Heart left ventricle (tissue), 16 donors: ENCODE data around the gene HACE1. TPM values are rescaled to one million over a fixed set of nuclear protein-coding genes. Genes with fewer than 3 reads are reported as not detected.

ENCODE experiments used
- ATAC-seq, 4 donors: fragments of 200-7000 bp; cut with Tn5 transposase; one replicate each; pipeline ENCODE4 v1.9.1; 2020 to 2022; ENCODE audit warnings: moderate library complexity in 4 of 4, mild to moderate bottlenecking in 3 of 4, moderate number of reproducible peaks in 1 of 4
- DNase-seq, 5 donors: peaks; one replicate each; pipeline ENCODE4 v3.0.0-alpha.2; 2020
- H3K27ac ChIP-seq, 12 donors: fragments of 200-600 bp; sonication (generic) in 4 of 12; one replicate each; pipeline versions ENCODE4 v1.5.0 to v1.8.0; 2016 to 2022; ENCODE audit warnings: mild to moderate bottlenecking in 2 of 12
- H3K27me3 ChIP-seq, 9 donors: fragments of 200-600 bp; sonication (generic) in 2 of 9; one replicate each; pipeline versions ENCODE4 v1.5.1 to v1.8.0; 2016 to 2022; ENCODE audit warnings: mild to moderate bottlenecking in 3 of 9
- H3K36me3 ChIP-seq, 9 donors: fragments of 200-600 bp; sonication (generic) in 2 of 9; one replicate each; pipeline versions ENCODE4 v1.5.0 to v1.8.0; 2018 to 2022; ENCODE audit warnings: mild to moderate bottlenecking in 2 of 9
- H3K4me1 ChIP-seq, 12 donors: fragments of 200-600 bp; sonication (generic) in 4 of 12; one replicate each; pipeline versions ENCODE4 v1.5.0 to v1.8.0; 2016 to 2022; ENCODE audit warnings: mild to moderate bottlenecking in 3 of 12
- H3K4me3 ChIP-seq, 12 donors: fragments of 200-600 bp; sonication (generic) in 4 of 12; one replicate each; pipeline versions ENCODE4 v1.5.0 to v1.8.0; 2017 to 2022; ENCODE audit warnings: mild to moderate bottlenecking in 9 of 12, moderate library complexity in 4 of 12
- H3K9me3 ChIP-seq, 12 donors: fragments of 200-600 bp; sonication (generic) in 4 of 12; one replicate each; pipeline versions ENCODE4 v1.5.0 to v1.8.0; 2016 to 2022; ENCODE audit warnings: mild to moderate bottlenecking in 1 of 12
- CTCF ChIP-seq, 12 donors: fragments of 200-600 bp; sonication (generic) in 4 of 12; IDR thresholded peaks; one replicate each; pipeline versions ENCODE4 v1.5.0 to v1.8.0; 2018 to 2022; ENCODE audit warnings: antibody characterized with exemption in 12 of 12, mild to moderate bottlenecking in 5 of 12
- POLR2A ChIP-seq, 2 donors: fragments of 450-650 bp; IDR thresholded peaks; one replicate each; pipeline ENCODE4 v1.6.1; 2017; ENCODE audit warnings: antibody characterized with exemption in 2 of 2, mild to moderate bottlenecking in 2 of 2, moderate library complexity in 2 of 2
- WGBS, 4 donors: extraction: QIAGEN DNeasy Blood & Tissue Kit in 2 of 4; methylation state at CpG; one replicate each; pipeline versions ENCODE4 v1.1.5 to v1.1.7; 2013 to 2018; 5-methylcytosine and 5-hydroxymethylcytosine counted together
- intact Hi-C, 10 donors: fragments of 100-400 bp; cut with DNase I; formaldehyde crosslinking; loops; one replicate each; pipeline versions ENCODE4 v1.11.1 to v1.14.2; 2022
- polyA plus RNA-seq, 2 donors: library from polyadenylated mRNA; stranded (reverse); fragments of 200-250 nt; gene quantifications; one replicate each; pipeline ENCODE4 v1.2.3, GENCODE V29; 2013
- total RNA-seq, 9 donors: library from RNA; depleted of rRNA in 2 of 9; stranded (reverse); fragments of >200 nt in 2 of 9; fragmentation: NEBNext Ultra II Directional in 3 of 9; extraction: Animal tissue kit (Norgen Biotek cat#: 25700) in 3 of 9; gene quantifications; one replicate each; pipeline versions ENCODE4 v1.1.0 to v1.2.4, GENCODE V29; 2016 to 2023
- donor health status: ischemic (EF 13 %, LVEDD 7.1; RV severe dilation, severe dysfunction).
- donor health status: healthy with polysubstance abuse.
- donor health status: DM: no; HTN: yes; CAD: no.
- donor health status: DM: no; HTN: no; CAD: no.
- donor health status: ischemic (EF 25% LVEDD 6.9; RV normal size, moderate dysfunction).
- donor health status: ischemic (EF 25% LVEDD 5.7; RV mildly dilated, moderate dysfunction).
- donor health status: healthy.
- donor health status: DM: yes; HTN: yes; CAD: no.
- donor health status: ischemic (EF 35%, LVEDD 5.7; RV mildly dilated, moderate dysfunction).
- donor health status: nonischemic (EF 11% LVEDD 7.7; RV severe dilation, severe dysfunction).
- donor health status: DM: yes; HTN: yes; CAD: no.
- donor health status: PGD.
- donor health status: ischemic (EF 29% LVEDD 5.4; RV normal size, mild dysfunction).
- donor health status: nonischemic (EF 23%, LVEDD 6.1; RV moderate dilation, normal function).

The HACE1 gene
- total and polyA plus RNA-seq, 11 donors = 2.9 to 8.6 (median 6.9) TPM

DNA sequence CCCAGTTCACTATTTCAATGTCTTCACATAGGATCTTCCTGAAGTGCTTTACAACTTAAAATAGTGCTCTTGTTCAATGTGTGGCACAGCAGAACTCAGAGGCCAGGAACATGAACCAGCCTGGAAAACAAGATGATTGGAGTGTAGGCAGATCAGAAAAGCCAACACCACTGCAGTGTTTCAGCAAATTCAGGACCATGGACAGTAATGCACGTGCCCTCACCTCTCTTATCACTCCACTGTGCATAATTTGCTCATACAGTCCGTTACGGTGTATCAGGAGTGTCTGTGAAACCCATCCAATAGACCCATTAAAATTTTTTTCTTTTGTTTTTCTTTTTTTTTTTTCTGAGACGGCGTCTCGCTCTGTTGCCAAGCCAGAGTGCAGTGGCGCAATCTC, 27.6 kb upstream of the HACE1 start:
- H3K4me3 ChIP-seq = no peak overlapping the region
- DNase-seq (no peak), ATAC-seq (peak in 2 of 4 donors; percentile 36 to 44)
- WGBS, 4 donors = 56 to 60% (median 59%) methylated on average over 7 of the region's 7 CpGs
- no peaks in the 10 kb centered on the region for H3K36me3 ChIP-seq
- TF ChIP-seq CTCF (IDR thresholded peaks at IDR 0.05) (no peak), POLR2A (IDR thresholded peaks at IDR 0.05) (no peak)
- no peaks in the 10 kb centered on the region for H3K4me1 ChIP-seq
- H3K9me3 ChIP-seq = peaks cover 0 to 6% (median 0%) of the 10 kb centered on the region in 12 donors
- H3K27ac ChIP-seq = no peak overlapping the region
- H3K27me3 ChIP-seq = peaks cover 0 to 30% (median 5%) of the 10 kb centered on the region in 9 donors
- intact Hi-C loops = no loop called here

DNA sequence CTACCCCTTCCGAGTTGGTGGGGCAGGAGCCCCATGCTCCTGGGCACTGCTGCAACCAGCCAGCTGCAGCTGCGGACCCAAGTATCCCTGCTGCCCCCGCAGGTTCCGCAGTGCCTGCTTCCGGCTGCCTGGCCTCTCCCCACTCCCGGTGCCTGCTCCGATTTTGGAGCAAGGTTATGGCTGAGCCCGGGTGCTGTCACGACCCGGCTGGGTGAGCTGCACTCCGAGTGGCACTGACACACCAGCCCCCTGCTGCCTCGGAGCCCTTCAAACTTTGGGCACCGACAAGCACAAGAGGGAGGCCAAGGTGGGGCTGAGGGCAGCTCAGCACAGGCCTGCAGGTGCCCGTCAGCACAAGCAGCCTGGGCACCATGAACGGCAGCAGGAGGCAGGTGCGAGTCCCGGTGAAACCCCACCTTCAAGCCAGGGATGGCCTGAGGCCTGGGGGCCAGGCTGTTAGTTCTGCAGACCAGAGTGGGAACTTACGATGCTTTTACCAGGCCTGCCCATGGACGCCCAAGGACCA, 25.9 kb upstream of the HACE1 start:
- WGBS, 4 donors = 62 to 73% (median 66%) methylated on average over 7 to 19 of the region's 19 CpGs
- no peaks in the 10 kb centered on the region for H3K36me3 ChIP-seq
- H3K27ac ChIP-seq = no peak overlapping the region
- ATAC-seq (no peak), DNase-seq (no peak)
- no peaks in the 10 kb centered on the region for H3K4me1 ChIP-seq
- peaks cover 0 to 24% (median 3%) of the 10 kb centered on the region in 9 donors for H3K27me3 ChIP-seq
- intact Hi-C loops = no loop called here
- TF ChIP-seq POLR2A (IDR thresholded peaks at IDR 0.05) (no peak), CTCF (IDR thresholded peaks at IDR 0.05) (no peak)
- peaks cover 0 to 6% (median 0%) of the 10 kb centered on the region in 12 donors for H3K9me3 ChIP-seq
- H3K4me3 ChIP-seq = no peak overlapping the region

- Histone ChIP-seq H3K9me3 (peaks cover 0 to 6% (median 0%) of the 10 kb centered on the region in 12 donors), H3K4me1 (no peaks in the 10 kb centered on the region), H3K27ac (no peak overlapping the region), H3K27me3 (peaks cover 0 to 24% (median 3%) of the 10 kb centered on the region in 9 donors), H3K36me3 (no peaks in the 10 kb centered on the region), H3K4me3 (no peak overlapping the region)
- TF ChIP-seq CTCF (IDR thresholded peaks at IDR 0.05) (no peak), POLR2A (IDR thresholded peaks at IDR 0.05) (no peak)
- no peak for ATAC-seq
- intact Hi-C loops = no loop called here
- 54 to 69% (median 57%) methylated on average over 10 to 12 of the region's 12 CpGs for WGBS, 4 donors
- no peak for DNase-seq
Measured at GRCh38 chr6:104884867-104885517, 25.3 kb upstream of the HACE1 start.

DNA sequence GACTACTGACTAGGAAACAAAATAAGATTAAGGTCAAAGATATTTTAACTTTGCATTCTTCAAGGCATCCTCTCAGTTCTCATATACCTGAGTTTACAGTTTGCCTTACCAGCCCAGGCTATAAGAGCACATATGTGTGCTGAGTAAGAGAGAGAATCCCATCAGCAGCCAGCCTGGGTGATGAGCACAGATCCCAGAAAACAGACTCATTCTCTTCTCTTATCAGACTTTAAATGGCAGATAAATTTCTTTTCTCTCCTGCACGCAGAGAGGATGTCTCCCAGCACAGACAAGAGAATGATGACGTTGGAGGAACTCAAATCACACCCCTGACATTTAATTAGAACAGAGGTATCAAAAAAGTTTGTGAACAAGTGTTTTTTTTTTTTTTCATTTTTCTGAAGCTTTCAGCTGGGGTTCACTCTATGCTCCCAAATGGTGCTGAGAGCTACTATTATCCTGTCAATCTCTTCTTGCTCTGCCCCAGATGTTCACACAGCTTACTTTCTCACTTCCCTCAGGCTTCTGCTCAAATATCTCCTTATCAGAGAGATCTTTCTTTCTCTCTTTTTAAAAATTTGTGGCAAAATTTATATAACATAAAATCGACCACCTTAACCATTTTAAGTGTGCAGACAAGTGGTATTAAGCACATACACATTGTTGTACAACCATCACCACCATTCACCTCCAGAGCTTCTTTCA, 22.4 kb upstream of the HACE1 start:
- Histone ChIP-seq H3K4me1 (no peaks in the 10 kb centered on the region), H3K27me3 (peaks cover 0 to 24% (median 3%) of the 10 kb centered on the region in 9 donors), H3K9me3 (no peaks in the 10 kb centered on the region), H3K36me3 (no peaks in the 10 kb centered on the region), H3K4me3 (no peak overlapping the region), H3K27ac (no peak overlapping the region)
- intact Hi-C loops = no loop called here
- TF ChIP-seq CTCF (IDR thresholded peaks at IDR 0.05) (no peak), POLR2A (IDR thresholded peaks at IDR 0.05) (no peak)
- ATAC-seq = no peak
- WGBS, 4 donors = 21 to 35% (median 29%) methylated on average over 3 of the region's 3 CpGs
- DNase-seq = no peak
